Measurements from ENCODE around the gene NDUFA11. TPM values are rescaled to one million over a fixed set of nuclear protein-coding genes. Genes with fewer than 3 reads are reported as not detected.

NDUFA11 gene
- total RNA-seq, 2 donors from 2014 or later = 242 to 269 TPM

DNA sequence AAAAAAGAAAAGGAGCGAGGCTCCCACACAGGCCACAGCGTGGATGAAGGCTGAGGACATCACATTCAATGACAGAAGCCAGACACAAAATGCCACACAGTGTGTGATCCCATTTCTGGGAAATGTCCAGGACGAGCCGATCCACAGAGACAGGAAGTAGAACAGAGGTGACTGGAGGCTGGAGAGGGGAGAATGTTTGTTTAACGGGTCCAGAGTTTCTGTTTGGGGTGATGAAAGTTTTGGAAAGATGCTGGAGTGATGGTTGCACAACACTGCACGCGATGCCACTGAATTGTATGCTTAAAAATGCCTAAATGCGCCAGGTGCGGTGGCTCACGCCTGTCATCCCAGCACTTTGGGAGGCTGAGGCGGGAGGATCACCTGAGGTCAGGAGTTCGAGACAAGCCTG, 32.6 kb downstream of the NDUFA11 start:
- no peak overlapping the region for H3K9ac ChIP-seq (ENCODE audit: extremely low read depth, low read length, poor library complexity, severe bottlenecking)
- H3K4me1 Mint-ChIP-seq = no peaks in the 10 kb centered on the region
- TF ChIP-seq, protein P1, sequence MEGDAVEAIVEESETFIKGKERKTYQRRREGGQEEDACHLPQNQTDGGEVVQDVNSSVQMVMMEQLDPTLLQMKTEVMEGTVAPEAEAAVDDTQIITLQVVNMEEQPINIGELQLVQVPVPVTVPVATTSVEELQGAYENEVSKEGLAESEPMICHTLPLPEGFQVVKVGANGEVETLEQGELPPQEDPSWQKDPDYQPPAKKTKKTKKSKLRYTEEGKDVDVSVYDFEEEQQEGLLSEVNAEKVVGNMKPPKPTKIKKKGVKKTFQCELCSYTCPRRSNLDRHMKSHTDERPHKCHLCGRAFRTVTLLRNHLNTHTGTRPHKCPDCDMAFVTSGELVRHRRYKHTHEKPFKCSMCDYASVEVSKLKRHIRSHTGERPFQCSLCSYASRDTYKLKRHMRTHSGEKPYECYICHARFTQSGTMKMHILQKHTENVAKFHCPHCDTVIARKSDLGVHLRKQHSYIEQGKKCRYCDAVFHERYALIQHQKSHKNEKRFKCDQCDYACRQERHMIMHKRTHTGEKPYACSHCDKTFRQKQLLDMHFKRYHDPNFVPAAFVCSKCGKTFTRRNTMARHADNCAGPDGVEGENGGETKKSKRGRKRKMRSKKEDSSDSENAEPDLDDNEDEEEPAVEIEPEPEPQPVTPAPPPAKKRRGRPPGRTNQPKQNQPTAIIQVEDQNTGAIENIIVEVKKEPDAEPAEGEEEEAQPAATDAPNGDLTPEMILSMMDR (conservative IDR thresholded peaks at IDR 0.05) = no peak

DNA sequence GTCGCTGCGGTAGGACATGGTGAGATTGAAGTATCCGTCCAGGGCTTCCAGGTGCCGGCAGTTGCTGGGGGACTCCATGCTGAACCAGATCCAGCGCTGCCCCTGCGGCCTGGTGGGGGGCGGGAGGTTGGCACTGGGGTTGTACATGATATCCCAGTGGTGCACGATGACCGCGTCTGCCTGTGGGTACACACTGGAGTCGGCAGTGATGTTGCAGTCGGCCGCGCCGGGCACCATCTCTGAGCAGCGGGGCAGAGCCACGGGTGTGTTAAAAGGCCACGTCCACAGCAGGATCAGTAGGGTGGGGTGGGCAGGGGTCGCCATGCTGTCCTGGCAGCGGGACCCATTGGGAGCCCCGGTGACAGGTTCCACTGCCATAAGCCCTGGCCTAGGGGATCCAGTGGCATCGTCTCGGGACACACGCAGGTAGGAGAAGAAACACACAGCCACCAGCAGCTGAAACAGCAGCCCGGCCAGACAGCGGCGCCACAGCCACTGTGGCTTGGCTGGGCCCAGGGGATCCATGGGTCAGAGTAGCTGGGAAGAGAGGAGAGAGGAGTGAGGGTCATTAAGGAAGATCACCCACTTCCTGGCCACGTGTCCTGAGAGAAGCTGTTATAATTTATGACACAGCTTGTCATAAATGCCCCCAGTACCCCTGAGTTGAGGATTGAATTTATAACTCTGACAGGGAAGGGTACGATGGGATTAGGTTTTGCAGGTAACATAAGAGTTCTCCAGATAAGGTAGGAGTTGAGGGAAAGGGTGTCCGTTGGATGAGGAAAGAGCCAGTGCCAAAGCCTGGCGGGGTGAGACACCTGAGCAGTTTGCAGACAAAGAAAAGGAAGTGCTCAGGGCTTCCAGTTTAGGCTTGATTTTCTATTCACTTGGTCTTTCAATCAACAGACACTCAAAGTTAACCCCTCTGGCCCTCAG, 36.1 kb downstream of the NDUFA11 start:
- Histone ChIP-seq H3K27ac (ENCODE audit: low read depth, low read length) (no peak overlapping the region), H3K9ac (ENCODE audit: extremely low read depth, low read length, poor library complexity, severe bottlenecking) (no peak overlapping the region), H3K36me3 (ENCODE audit: control insufficient read depth, insufficient read depth, low read length) (no peaks in the 10 kb centered on the region), H3K4me1 (ENCODE audit: control insufficient read depth, insufficient read depth, low read length) (no peaks in the 10 kb centered on the region), H3K4me3 (ENCODE audit: low read length) (no peak overlapping the region), H3K27me3 (ENCODE audit: control insufficient read depth, insufficient read depth, low read length, poor library complexity, severe bottlenecking) (no peaks in the 10 kb centered on the region), H3K9me3 (ENCODE audit: control insufficient read depth, low read length) (no peaks in the 10 kb centered on the region)
- TF ChIP-seq, protein P1 (conservative IDR thresholded peaks at IDR 0.05) = no peak
- no peak overlapping the region for H3K27ac Mint-ChIP-seq
- no peaks in the 10 kb centered on the region for H3K4me1 Mint-ChIP-seq
- H3K9me3 Mint-ChIP-seq = no peaks in the 10 kb centered on the region
- no peak for DNase-seq
- no peak overlapping the region for H3K4me3 Mint-ChIP-seq
- 88 to 90% methylated on average over 24 to 31 of the region's 31 CpGs for WGBS, 2 experiments (ENCODE audit: insufficient coverage in 1 of 2, insufficient read length in 1 of 2)
- H3K27me3 Mint-ChIP-seq (ENCODE audit: insufficient read depth) = peaks cover 8% of the 10 kb centered on the region
- no peaks in the 10 kb centered on the region for H3K36me3 Mint-ChIP-seq (ENCODE audit: low read depth)

More for the DNA sequence above, 32.6 kb downstream of the NDUFA11 start:
- H3K4me3 Mint-ChIP-seq = no peak overlapping the region
- no peaks in the 10 kb centered on the region for H3K9me3 ChIP-seq (ENCODE audit: control insufficient read depth, low read length)
- H3K36me3 Mint-ChIP-seq (ENCODE audit: low read depth) = no peaks in the 10 kb centered on the region
- H3K27ac ChIP-seq (ENCODE audit: low read depth, low read length) = no peak overlapping the region
- H3K27me3 ChIP-seq (ENCODE audit: control insufficient read depth, insufficient read depth, low read length, poor library complexity, severe bottlenecking) = no peaks in the 10 kb centered on the region
- no peaks in the 10 kb centered on the region for H3K9me3 Mint-ChIP-seq
- no peaks in the 10 kb centered on the region for H3K4me1 ChIP-seq (ENCODE audit: control insufficient read depth, insufficient read depth, low read length)
- DNase-seq = no peak
- H3K4me3 ChIP-seq (ENCODE audit: low read length) = no peak overlapping the region
- H3K27me3 Mint-ChIP-seq (ENCODE audit: insufficient read depth) = peaks cover 2% of the 10 kb centered on the region
- no peak overlapping the region for H3K27ac Mint-ChIP-seq
- H3K36me3 ChIP-seq (ENCODE audit: control insufficient read depth, insufficient read depth, low read length) = no peaks in the 10 kb centered on the region
- 90 to 94% methylated on average over 8 to 12 of the region's 12 CpGs for WGBS, 2 experiments (ENCODE audit: insufficient coverage in 1 of 2, insufficient read length in 1 of 2)

DNA sequence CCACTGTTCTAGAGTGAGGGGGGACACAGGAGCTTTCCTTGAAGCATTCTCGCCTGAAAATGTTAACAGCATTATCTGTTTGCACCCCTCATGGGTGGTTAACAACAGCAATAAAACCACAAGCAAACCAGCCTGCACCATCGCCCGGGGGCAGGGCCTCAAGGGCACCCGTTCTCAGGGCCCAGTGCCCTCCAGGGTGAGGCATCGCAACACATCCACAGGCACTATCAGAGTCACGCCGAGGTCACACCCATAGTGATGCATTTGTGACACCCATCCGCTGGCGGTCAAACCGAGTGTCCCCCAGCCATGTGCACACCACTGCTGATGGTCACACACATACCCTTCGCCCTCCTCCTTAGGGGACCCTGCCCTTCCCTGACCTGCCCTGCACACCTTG, 37.8 kb downstream of the NDUFA11 start:
- no peaks in the 10 kb centered on the region for H3K4me1 Mint-ChIP-seq
- TF ChIP-seq, protein P1 (conservative IDR thresholded peaks at IDR 0.05) = no peak
- Histone ChIP-seq H3K27ac (ENCODE audit: low read depth, low read length) (no peak overlapping the region), H3K27me3 (ENCODE audit: control insufficient read depth, insufficient read depth, low read length, poor library complexity, severe bottlenecking) (no peaks in the 10 kb centered on the region), H3K36me3 (ENCODE audit: control insufficient read depth, insufficient read depth, low read length) (no peaks in the 10 kb centered on the region), H3K4me1 (ENCODE audit: control insufficient read depth, insufficient read depth, low read length) (no peaks in the 10 kb centered on the region), H3K4me3 (ENCODE audit: low read length) (no peak overlapping the region), H3K9ac (ENCODE audit: extremely low read depth, low read length, poor library complexity, severe bottlenecking) (no peak overlapping the region), H3K9me3 (ENCODE audit: control insufficient read depth, low read length) (no peaks in the 10 kb centered on the region)
- no peak for DNase-seq
- H3K36me3 Mint-ChIP-seq (ENCODE audit: low read depth) = no peaks in the 10 kb centered on the region
- H3K9me3 Mint-ChIP-seq = no peaks in the 10 kb centered on the region
- peak overlapping the region; percentile 21 for H3K27ac Mint-ChIP-seq
- H3K4me3 Mint-ChIP-seq = no peak overlapping the region
- H3K27me3 Mint-ChIP-seq (ENCODE audit: insufficient read depth) = peaks cover 12% of the 10 kb centered on the region
- 87 to 96% methylated on average over 8 to 11 of the region's 11 CpGs for WGBS, 2 experiments (ENCODE audit: insufficient coverage in 1 of 2, insufficient read length in 1 of 2)
